ENCODE data around the gene YARS1. TPM values are rescaled to one million over a fixed set of nuclear protein-coding genes. Genes with fewer than 3 reads are reported as not detected.

The YARS1 gene
- total and polyA plus RNA-seq, 2 experiments from 2014 or later, result 135 to 179 TPM

DNA sequence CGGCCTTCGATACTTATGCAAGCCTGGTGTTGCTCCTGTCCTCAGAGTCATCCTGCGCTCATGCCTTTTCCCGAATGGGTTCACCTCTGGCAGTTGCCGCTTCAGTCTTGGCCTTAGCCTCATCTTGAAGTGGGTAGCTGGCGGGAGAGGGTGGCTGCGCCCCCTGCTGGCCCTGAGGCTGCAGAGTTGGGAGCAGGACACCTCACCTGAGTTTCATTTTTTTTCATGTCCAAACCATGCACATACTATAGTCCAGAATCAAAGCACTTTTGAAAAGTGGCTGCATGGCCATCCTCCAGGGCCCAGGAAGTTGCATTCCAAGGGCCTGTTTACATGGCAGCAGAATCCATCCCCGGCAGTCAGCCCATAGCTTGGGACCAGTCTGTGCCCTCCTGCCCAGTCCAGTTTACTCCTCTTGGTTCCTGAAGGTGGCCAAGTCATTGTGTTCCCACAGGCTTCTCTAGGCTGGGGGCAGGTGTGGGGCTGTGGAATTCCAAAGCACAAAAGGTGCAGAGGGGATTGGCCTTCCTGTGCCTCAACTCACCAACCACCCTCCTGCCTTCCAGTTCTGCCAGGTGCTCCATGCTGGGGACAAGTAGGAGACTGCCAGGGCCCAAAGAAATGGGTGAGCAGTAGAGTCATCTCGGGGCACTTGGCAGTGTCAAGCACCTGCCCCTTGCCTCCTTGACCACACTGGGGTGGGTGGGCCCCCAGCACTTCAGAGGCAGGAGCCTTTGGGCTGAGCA lies 44.0 kb downstream of the YARS1 start:
- Histone ChIP-seq H3K9me2 (ENCODE audit: insufficient read depth) (no peaks in the 10 kb centered on the region), H3K79me2 (ENCODE audit: insufficient read depth) (no peaks in the 10 kb centered on the region), H3K4me2 (ENCODE audit: unreplicated experiment) (no peak overlapping the region), H3K36me3 (ENCODE audit: low read depth) (peaks cover 32% of the 10 kb centered on the region; the same call in 1 of the 2 replicates), H3K9me3 (ENCODE audit: low read depth) (no peaks in the 10 kb centered on the region), H3K4me3 (no peak overlapping the region), H3K9ac (no peak overlapping the region), H4K20me1 (ENCODE audit: insufficient read depth) (no peaks in the 10 kb centered on the region), H3K27ac (no peak overlapping the region), H3K4me1 (ENCODE audit: insufficient read depth) (peaks cover 14% of the 10 kb centered on the region), H2AFZ (no peak overlapping the region), H3K27me3 (replicated peaks; ENCODE audit: insufficient read depth) (no peaks in the 10 kb centered on the region), H3F3A (ENCODE audit: insufficient read depth) (peaks cover 32% of the 10 kb centered on the region)
- DNase-seq, result peak; percentile 79
- 65 to 69% methylated on average over 9 of the region's 9 CpGs for WGBS, 2 experiments (ENCODE audit: low coverage in 1 of 2, low lambda C conversion rate in 2 of 2, missing lambda C conversion rate in 2 of 2)
- in situ Hi-C loops (cut with MboI), result no loop called here
- TF ChIP-seq EZH2phosphoT487 (IDR thresholded peaks at IDR 0.05; ENCODE audit: insufficient read depth, low read depth), result no peak
- no peak for TF ChIP-seq EZH2 (IDR thresholded peaks at IDR 0.05; ENCODE audit: insufficient read depth, poor library complexity, severe bottlenecking)

GRCh38 chr1:32772281-32773017 lies 44.7 kb downstream of the YARS1 start:
- no peaks in the 10 kb centered on the region for H3K9me2 ChIP-seq (ENCODE audit: insufficient read depth)
- H3K27me3 ChIP-seq (replicated peaks; ENCODE audit: insufficient read depth), result no peaks in the 10 kb centered on the region
- no peaks in the 10 kb centered on the region for H3K79me2 ChIP-seq (ENCODE audit: insufficient read depth)
- no peaks in the 10 kb centered on the region for H3K9me3 ChIP-seq (ENCODE audit: low read depth)
- DNase-seq, result no peak
- H3K9ac ChIP-seq, result no peak overlapping the region
- H3K4me3 ChIP-seq, result no peak overlapping the region
- H3K4me1 ChIP-seq (ENCODE audit: insufficient read depth), result peaks cover 14% of the 10 kb centered on the region
- H3K36me3 ChIP-seq (ENCODE audit: low read depth), result peaks cover 27% of the 10 kb centered on the region; the same call in 1 of the 2 replicates
- H2AFZ ChIP-seq, result no peak overlapping the region
- no peak for TF ChIP-seq EZH2 (IDR thresholded peaks at IDR 0.05; ENCODE audit: insufficient read depth, poor library complexity, severe bottlenecking)
- H3K4me2 ChIP-seq (ENCODE audit: unreplicated experiment), result no peak overlapping the region
- in situ Hi-C loops (cut with MboI), result no loop called here
- no peak overlapping the region for H3K27ac ChIP-seq
- 85 to 89% methylated on average over 9 to 10 of the region's 10 CpGs for WGBS, 2 experiments (ENCODE audit: low coverage in 1 of 2, low lambda C conversion rate in 2 of 2, missing lambda C conversion rate in 2 of 2)
- peaks cover 25% of the 10 kb centered on the region for H3F3A ChIP-seq (ENCODE audit: insufficient read depth)
- H4K20me1 ChIP-seq (ENCODE audit: insufficient read depth), result no peaks in the 10 kb centered on the region

- WGBS, 2 experiments (ENCODE audit: low coverage in 1 of 2, low lambda C conversion rate in 2 of 2, missing lambda C conversion rate in 2 of 2), result 88 to 91% methylated on average over 27 to 29 of the region's 30 CpGs
- Histone ChIP-seq H3K79me2 (ENCODE audit: insufficient read depth) (no peaks in the 10 kb centered on the region), H3K9me2 (ENCODE audit: insufficient read depth) (no peaks in the 10 kb centered on the region), H3F3A (ENCODE audit: insufficient read depth) (peaks cover 22% of the 10 kb centered on the region), H3K27me3 (replicated peaks; ENCODE audit: insufficient read depth) (no peaks in the 10 kb centered on the region), H3K4me1 (ENCODE audit: insufficient read depth) (peaks cover 14% of the 10 kb centered on the region), H3K9ac (no peak overlapping the region), H3K27ac (no peak overlapping the region), H3K4me3 (no peak overlapping the region), H4K20me1 (ENCODE audit: insufficient read depth) (no peaks in the 10 kb centered on the region), H3K9me3 (ENCODE audit: low read depth) (no peaks in the 10 kb centered on the region), H3K4me2 (ENCODE audit: unreplicated experiment) (no peak overlapping the region), H2AFZ (no peak overlapping the region), H3K36me3 (ENCODE audit: low read depth) (peaks cover 22% of the 10 kb centered on the region; the same call in 1 of the 2 replicates)
- in situ Hi-C loops (cut with MboI), result no loop called here
- no peak for TF ChIP-seq EZH2 (IDR thresholded peaks at IDR 0.05; ENCODE audit: insufficient read depth, poor library complexity, severe bottlenecking)
- no peak for TF ChIP-seq EZH2phosphoT487 (IDR thresholded peaks at IDR 0.05; ENCODE audit: insufficient read depth, low read depth)
- DNase-seq, result no peak
These were observed 45.4 kb downstream of the YARS1 start for GRCh38 chr1:32771561-32772280.

DNA sequence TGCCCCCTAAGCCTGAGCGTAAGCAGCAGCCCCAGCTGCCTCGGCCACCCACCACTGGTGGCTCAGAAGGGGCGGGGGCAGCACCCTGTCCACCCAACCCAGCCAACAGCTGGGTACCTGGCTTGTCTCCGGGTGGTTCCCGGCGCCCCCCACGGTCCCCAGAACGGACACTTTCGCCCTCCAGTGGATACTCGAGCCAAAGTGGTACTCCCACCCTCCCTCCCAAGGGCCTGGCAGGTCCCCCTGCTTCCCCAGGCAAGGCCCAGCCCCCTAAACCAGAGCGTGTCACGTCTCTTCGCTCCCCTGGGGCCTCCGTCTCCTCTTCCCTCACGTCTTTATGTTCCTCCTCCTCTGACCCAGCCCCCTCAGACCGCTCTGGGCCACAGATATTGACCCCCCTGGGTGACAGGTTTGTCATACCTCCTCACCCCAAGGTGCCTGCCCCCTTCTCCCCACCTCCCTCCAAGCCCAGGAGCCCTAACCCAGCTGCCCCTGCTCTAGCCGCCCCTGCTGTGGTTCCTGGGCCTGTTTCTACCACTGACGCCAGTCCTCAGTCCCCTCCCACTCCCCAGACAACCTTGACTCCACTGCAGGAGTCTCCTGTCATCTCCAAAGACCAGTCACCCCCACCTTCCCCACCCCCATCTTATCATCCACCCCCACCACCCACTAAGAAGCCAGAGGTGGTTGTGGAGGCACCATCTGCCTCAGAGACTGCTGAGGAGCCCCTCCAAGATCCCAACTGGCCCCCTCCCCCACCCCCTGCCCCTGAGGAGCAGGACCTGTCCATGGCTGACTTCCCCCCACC lies 46.2 kb downstream of the YARS1 start:
- Histone ChIP-seq H3F3A (ENCODE audit: insufficient read depth) (peaks cover 14% of the 10 kb centered on the region), H3K4me2 (ENCODE audit: unreplicated experiment) (no peak overlapping the region), H3K4me1 (ENCODE audit: insufficient read depth) (peaks cover 8% of the 10 kb centered on the region), H4K20me1 (ENCODE audit: insufficient read depth) (no peaks in the 10 kb centered on the region), H2AFZ (no peak overlapping the region), H3K27me3 (replicated peaks; ENCODE audit: insufficient read depth) (no peaks in the 10 kb centered on the region), H3K4me3 (no peak overlapping the region), H3K9me3 (ENCODE audit: low read depth) (no peaks in the 10 kb centered on the region), H3K79me2 (ENCODE audit: insufficient read depth) (no peaks in the 10 kb centered on the region), H3K27ac (no peak overlapping the region), H3K9ac (no peak overlapping the region), H3K9me2 (ENCODE audit: insufficient read depth) (no peaks in the 10 kb centered on the region), H3K36me3 (ENCODE audit: low read depth) (peaks cover 16% of the 10 kb centered on the region; the same call in 1 of the 2 replicates)
- 88 to 89% methylated on average over 8 to 17 of the region's 18 CpGs for WGBS, 2 experiments (ENCODE audit: low coverage in 1 of 2, low lambda C conversion rate in 2 of 2, missing lambda C conversion rate in 2 of 2)
- DNase-seq, result no peak
- TF ChIP-seq EZH2 (IDR thresholded peaks at IDR 0.05; ENCODE audit: insufficient read depth, poor library complexity, severe bottlenecking) (no peak), EZH2phosphoT487 (IDR thresholded peaks at IDR 0.05; ENCODE audit: insufficient read depth, low read depth) (no peak)
- in situ Hi-C loops (cut with MboI), result no loop called here
